SK-N-SH treated with all-trans-retinoic acid at 6 μM for 48 hours (cell line): ENCODE results near the gene BRD7.

Source experiments
- ATAC-seq: fragments of 200-7000 bp; cut with Tn5 transposase; 3 replicates; pipeline ENCODE4 v1.9.1; 2020; ENCODE audit warnings: mild to moderate bottlenecking, moderate library complexity
- ARNTL ChIP-seq: fragments of 450-650 bp; formaldehyde crosslinking; IDR thresholded peaks from 2 replicates; pipeline ENCODE4 v1.5.0; 2020; ENCODE audit warnings: low read depth, mild to moderate bottlenecking, moderate library complexity, borderline replicate concordance
- CSDC2 ChIP-seq: fragments of 250-450 bp; sonication (Bioruptor Pico); IDR thresholded peaks from 2 replicates; pipeline ENCODE4 v1.5.0; 2020; ENCODE audit warnings: mild to moderate bottlenecking, moderate library complexity
- CSRNP3 ChIP-seq: fragments of 250-450 bp; sonication (Bioruptor Pico); IDR thresholded peaks from 2 replicates; pipeline ENCODE4 v1.5.1; 2021; ENCODE audit warnings: mild to moderate bottlenecking, moderate library complexity
- ESRRG ChIP-seq: fragments of 250-450 bp; sonication (Bioruptor Pico); IDR thresholded peaks from 2 replicates; pipeline ENCODE4 v1.6.1; 2021; ENCODE audit warnings: mild to moderate bottlenecking
- GLIS3 ChIP-seq: fragments of 250-450 bp; sonication (Bioruptor Pico); IDR thresholded peaks from 2 replicates; pipeline ENCODE4 v1.5.0; 2020; ENCODE audit warnings: mild to moderate bottlenecking, moderate library complexity
- ISL1 ChIP-seq: fragments of 250-450 bp; sonication (Bioruptor Pico); IDR thresholded peaks from 2 replicates; pipeline ENCODE4 v2.1.2; 2022; ENCODE audit warnings: mild to moderate bottlenecking, moderate library complexity
- OSR1 ChIP-seq: fragments of 250-450 bp; sonication (Bioruptor Pico); IDR thresholded peaks from 2 replicates; pipeline ENCODE4 v1.8.0; 2022; ENCODE audit warnings: moderate library complexity, mild to moderate bottlenecking, inconsistent platforms
- PPARA ChIP-seq: fragments of 250-450 bp; sonication (Bioruptor Pico); IDR thresholded peaks from 2 replicates; pipeline ENCODE4 v1.5.0; 2020; ENCODE audit warnings: mild to moderate bottlenecking, borderline replicate concordance
- RARB ChIP-seq: fragments of 250-450 bp; sonication (Bioruptor Pico); IDR thresholded peaks from 2 replicates; pipeline ENCODE4 v1.8.0; 2021; ENCODE audit warnings: mild to moderate bottlenecking, moderate library complexity
- SNAI2 ChIP-seq: fragments of 250-450 bp; sonication (Bioruptor Pico); IDR thresholded peaks from 2 replicates; pipeline ENCODE4 v1.5.0; 2020; ENCODE audit warnings: mild to moderate bottlenecking, moderate library complexity
- TCF4 ChIP-seq: fragments of 250-450 bp; sonication (Bioruptor Pico); IDR thresholded peaks from 2 replicates; pipeline ENCODE4 v1.8.0; 2021; ENCODE audit warnings: mild to moderate bottlenecking, moderate library complexity, borderline replicate concordance
- TOX ChIP-seq: fragments of 250-450 bp; sonication (Bioruptor Pico); IDR thresholded peaks from 2 replicates; pipeline ENCODE4 v1.8.0; 2021; ENCODE audit warnings: mild to moderate bottlenecking, moderate library complexity, borderline replicate concordance
- ZC3H10 ChIP-seq: fragments of 250-450 bp; sonication (Bioruptor Pico); IDR thresholded peaks from 2 replicates; pipeline ENCODE4 v1.5.1; 2021; ENCODE audit warnings: mild to moderate bottlenecking, moderate library complexity
- ZFP3 ChIP-seq: fragments of 250-450 bp; sonication (Bioruptor Pico); IDR thresholded peaks from 2 replicates; pipeline ENCODE4 v1.5.0; 2020; ENCODE audit warnings: mild to moderate bottlenecking, moderate library complexity
- ZFP30 ChIP-seq: fragments of 450-650 bp; formaldehyde crosslinking; IDR thresholded peaks from 2 replicates; pipeline ENCODE4 v1.5.0; 2022; ENCODE audit warnings: mild to moderate bottlenecking, moderate library complexity
- ZNF70 ChIP-seq: fragments of 450-650 bp; formaldehyde crosslinking; IDR thresholded peaks from 2 replicates; pipeline ENCODE4 v1.5.0; 2020; ENCODE audit warnings: mild to moderate bottlenecking, moderate library complexity
- ZNF8 ChIP-seq: fragments of 450-650 bp; formaldehyde crosslinking; IDR thresholded peaks from 2 replicates; pipeline ENCODE4 v1.5.0; 2020; ENCODE audit warnings: mild to moderate bottlenecking, moderate library complexity
- TF ChIP-seq, protein P1 (sequence below): fragments of 250-450 bp; sonication (Bioruptor Pico); IDR thresholded peaks from 2 replicates; pipeline ENCODE4 v1.5.0; 2020; ENCODE audit warnings: mild to moderate bottlenecking, moderate library complexity
- TF ChIP-seq, protein P2 (sequence below): fragments of 250-450 bp; sonication (Bioruptor Pico); IDR thresholded peaks from 2 replicates; pipeline ENCODE4 v1.8.0; 2021; ENCODE audit warnings: low read depth, mild to moderate bottlenecking, moderate library complexity, borderline replicate concordance
- TF ChIP-seq, protein P3 (sequence below): fragments of 250-450 bp; sonication (Bioruptor Pico); IDR thresholded peaks from 2 replicates; pipeline ENCODE4 v1.8.0; 2020; ENCODE audit warnings: mild to moderate bottlenecking, moderate library complexity, borderline replicate concordance
- TF ChIP-seq, protein P4 (sequence below): fragments of 250-450 bp; sonication (Bioruptor Pico); IDR thresholded peaks from 2 replicates; pipeline ENCODE4 v1.5.1; 2020; ENCODE audit warnings: low read depth, mild to moderate bottlenecking, moderate library complexity

Gene BRD7

DNA sequence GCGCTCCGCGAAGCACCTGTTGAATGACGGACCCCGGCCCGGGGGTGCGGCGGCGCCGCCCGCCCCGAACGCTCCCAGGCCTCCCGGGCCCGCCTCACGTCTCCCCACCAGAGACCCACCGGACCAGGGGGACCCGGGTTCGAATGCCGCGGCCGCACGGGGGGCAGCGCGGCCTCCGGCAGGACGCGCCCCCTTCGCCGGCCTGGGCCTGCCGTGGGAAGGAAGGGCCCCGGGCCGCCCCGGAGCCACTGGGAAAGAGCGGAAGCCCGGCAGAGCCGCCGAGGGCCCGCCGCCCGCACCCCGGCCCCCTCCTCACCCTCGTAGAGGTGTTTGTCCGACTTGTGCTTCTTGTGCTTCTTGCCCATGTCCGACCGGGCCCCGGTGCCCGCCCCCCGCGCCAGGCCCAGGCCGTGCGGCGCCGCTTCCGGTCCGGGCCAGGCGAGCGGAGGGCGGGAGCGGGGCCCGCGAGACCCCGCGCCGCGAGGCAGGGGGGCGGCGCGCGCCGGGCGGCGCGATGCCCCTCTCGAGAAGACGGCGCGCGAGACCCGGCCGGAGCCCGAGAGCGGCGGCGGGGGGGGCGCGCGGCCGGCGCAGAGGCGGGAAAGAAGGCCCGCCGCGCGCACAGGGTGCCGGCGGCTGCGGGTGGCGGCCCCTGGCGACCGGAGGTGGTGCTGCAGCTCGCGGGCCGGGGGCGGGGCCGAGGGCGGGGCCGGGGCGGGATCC lies at the start of gene BRD7:
BRD7 (minus strand) TSS at position 579 of the 723 bp plus-strand sequence; CDS start at position 365, 214 bp downstream.
- peak; percentile 62 for ATAC-seq
- no peak for TF ChIP-seq ZC3H10 (CRISPR knock-in tag)
- TF ChIP-seq SNAI2 (CRISPR knock-in tag), result no peak
- TF ChIP-seq ZFP30, result no peak
- TF ChIP-seq PPARA (CRISPR knock-in tag), result no peak
- TF ChIP-seq TCF4, result no peak
- TF ChIP-seq OSR1 (CRISPR knock-in tag), result no peak
- TF ChIP-seq GLIS3 (CRISPR knock-in tag), result no peak
- TF ChIP-seq ARNTL, result no peak
- no peak for TF ChIP-seq CSRNP3 (CRISPR knock-in tag)
- TF ChIP-seq ISL1 (CRISPR knock-in tag), result no peak
- TF ChIP-seq, protein P1, sequence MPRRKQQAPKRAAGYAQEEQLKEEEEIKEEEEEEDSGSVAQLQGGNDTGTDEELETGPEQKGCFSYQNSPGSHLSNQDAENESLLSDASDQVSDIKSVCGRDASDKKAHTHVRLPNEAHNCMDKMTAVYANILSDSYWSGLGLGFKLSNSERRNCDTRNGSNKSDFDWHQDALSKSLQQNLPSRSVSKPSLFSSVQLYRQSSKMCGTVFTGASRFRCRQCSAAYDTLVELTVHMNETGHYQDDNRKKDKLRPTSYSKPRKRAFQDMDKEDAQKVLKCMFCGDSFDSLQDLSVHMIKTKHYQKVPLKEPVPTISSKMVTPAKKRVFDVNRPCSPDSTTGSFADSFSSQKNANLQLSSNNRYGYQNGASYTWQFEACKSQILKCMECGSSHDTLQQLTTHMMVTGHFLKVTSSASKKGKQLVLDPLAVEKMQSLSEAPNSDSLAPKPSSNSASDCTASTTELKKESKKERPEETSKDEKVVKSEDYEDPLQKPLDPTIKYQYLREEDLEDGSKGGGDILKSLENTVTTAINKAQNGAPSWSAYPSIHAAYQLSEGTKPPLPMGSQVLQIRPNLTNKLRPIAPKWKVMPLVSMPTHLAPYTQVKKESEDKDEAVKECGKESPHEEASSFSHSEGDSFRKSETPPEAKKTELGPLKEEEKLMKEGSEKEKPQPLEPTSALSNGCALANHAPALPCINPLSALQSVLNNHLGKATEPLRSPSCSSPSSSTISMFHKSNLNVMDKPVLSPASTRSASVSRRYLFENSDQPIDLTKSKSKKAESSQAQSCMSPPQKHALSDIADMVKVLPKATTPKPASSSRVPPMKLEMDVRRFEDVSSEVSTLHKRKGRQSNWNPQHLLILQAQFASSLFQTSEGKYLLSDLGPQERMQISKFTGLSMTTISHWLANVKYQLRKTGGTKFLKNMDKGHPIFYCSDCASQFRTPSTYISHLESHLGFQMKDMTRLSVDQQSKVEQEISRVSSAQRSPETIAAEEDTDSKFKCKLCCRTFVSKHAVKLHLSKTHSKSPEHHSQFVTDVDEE, result no peak

- TF ChIP-seq, protein P2, sequence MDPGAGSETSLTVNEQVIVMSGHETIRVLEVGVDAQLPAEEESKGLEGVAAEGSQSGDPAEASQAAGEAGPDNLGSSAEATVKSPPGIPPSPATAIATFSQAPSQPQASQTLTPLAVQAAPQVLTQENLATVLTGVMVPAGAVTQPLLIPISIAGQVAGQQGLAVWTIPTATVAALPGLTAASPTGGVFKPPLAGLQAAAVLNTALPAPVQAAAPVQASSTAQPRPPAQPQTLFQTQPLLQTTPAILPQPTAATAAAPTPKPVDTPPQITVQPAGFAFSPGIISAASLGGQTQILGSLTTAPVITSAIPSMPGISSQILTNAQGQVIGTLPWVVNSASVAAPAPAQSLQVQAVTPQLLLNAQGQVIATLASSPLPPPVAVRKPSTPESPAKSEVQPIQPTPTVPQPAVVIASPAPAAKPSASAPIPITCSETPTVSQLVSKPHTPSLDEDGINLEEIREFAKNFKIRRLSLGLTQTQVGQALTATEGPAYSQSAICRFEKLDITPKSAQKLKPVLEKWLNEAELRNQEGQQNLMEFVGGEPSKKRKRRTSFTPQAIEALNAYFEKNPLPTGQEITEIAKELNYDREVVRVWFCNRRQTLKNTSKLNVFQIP (CRISPR knock-in tag), result no peak
- TF ChIP-seq SNAI2 (CRISPR knock-in tag), result no peak
- no peak for TF ChIP-seq TCF4
- TF ChIP-seq OSR1 (CRISPR knock-in tag), result no peak
- TF ChIP-seq ZFP30, result no peak
- TF ChIP-seq, protein P3, sequence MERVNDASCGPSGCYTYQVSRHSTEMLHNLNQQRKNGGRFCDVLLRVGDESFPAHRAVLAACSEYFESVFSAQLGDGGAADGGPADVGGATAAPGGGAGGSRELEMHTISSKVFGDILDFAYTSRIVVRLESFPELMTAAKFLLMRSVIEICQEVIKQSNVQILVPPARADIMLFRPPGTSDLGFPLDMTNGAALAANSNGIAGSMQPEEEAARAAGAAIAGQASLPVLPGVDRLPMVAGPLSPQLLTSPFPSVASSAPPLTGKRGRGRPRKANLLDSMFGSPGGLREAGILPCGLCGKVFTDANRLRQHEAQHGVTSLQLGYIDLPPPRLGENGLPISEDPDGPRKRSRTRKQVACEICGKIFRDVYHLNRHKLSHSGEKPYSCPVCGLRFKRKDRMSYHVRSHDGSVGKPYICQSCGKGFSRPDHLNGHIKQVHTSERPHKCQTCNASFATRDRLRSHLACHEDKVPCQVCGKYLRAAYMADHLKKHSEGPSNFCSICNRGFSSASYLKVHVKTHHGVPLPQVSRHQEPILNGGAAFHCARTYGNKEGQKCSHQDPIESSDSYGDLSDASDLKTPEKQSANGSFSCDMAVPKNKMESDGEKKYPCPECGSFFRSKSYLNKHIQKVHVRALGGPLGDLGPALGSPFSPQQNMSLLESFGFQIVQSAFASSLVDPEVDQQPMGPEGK (CRISPR knock-in tag), result no peak
- no peak for TF ChIP-seq ISL1 (CRISPR knock-in tag)
- TF ChIP-seq, protein P1, result no peak
- no peak for TF ChIP-seq RARB (CRISPR knock-in tag)
- no peak for TF ChIP-seq PPARA (CRISPR knock-in tag)
- ATAC-seq, result no peak
Observed at GRCh38 chr16:50416388-50416787, 47.6 kb upstream of the BRD7 start.

DNA sequence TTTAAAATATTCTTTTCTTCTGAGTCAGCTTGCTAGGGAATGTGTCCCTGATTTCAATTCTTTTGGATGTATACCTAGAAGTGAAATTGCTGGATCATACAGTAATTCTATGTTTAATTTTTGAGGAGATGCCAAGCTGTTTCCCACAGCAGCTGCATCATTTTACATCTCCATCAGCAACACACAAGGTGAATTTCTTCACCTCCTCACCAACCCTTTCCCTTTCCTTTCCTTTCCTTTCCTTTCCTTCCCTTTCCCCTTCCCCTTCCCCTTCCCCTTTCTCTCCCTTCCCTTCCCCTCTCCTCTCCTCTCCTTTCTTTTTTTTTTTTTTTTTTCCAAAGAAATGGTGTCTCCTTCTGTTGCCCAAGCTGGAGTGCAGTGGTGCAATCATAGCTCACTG lies 45.4 kb upstream of the BRD7 start:
- no peak for ATAC-seq
- TF ChIP-seq CSDC2, result no peak
- TF ChIP-seq PPARA (CRISPR knock-in tag), result no peak
- TF ChIP-seq, protein P4, sequence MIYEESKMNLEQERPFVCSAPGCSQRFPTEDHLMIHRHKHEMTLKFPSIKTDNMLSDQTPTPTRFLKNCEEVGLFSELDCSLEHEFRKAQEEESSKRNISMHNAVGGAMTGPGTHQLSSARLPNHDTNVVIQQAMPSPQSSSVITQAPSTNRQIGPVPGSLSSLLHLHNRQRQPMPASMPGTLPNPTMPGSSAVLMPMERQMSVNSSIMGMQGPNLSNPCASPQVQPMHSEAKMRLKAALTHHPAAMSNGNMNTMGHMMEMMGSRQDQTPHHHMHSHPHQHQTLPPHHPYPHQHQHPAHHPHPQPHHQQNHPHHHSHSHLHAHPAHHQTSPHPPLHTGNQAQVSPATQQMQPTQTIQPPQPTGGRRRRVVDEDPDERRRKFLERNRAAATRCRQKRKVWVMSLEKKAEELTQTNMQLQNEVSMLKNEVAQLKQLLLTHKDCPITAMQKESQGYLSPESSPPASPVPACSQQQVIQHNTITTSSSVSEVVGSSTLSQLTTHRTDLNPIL (CRISPR knock-in tag), result no peak
- no peak for TF ChIP-seq ZFP30
- no peak for TF ChIP-seq SNAI2 (CRISPR knock-in tag)
- TF ChIP-seq TCF4, result no peak
- no peak for TF ChIP-seq CSRNP3 (CRISPR knock-in tag)
- no peak for TF ChIP-seq ESRRG (CRISPR knock-in tag)
- no peak for TF ChIP-seq TOX
- TF ChIP-seq, protein P2 (CRISPR knock-in tag), result no peak
- TF ChIP-seq ZNF70 (CRISPR knock-in tag), result no peak
- no peak for TF ChIP-seq ZNF8 (CRISPR knock-in tag)
- TF ChIP-seq ZFP3 (CRISPR knock-in tag), result no peak
